SU-DHL-6 (cell line): ENCODE data around the gene WDCP.

Experiments
- H2AFZ ChIP-seq: fragments of 200-600 bp; sonication (generic); 2 replicates; pipeline ENCODE4 v1.6.1; 2014; ENCODE audit warnings: low read depth, mild to moderate bottlenecking, moderate library complexity, mixed read lengths, antibody characterized with exemption, low read length; ENCODE audit not compliant: severe bottlenecking
- H3F3A ChIP-seq: fragments of 200-600 bp; shearing (Covaris generic); 2 replicates; pipeline ENCODE4 v1.6.0; 2016; ENCODE audit warnings: antibody characterized with exemption, mild to moderate bottlenecking; ENCODE audit not compliant: insufficient read depth
- H3K27ac ChIP-seq: fragments of 200-600 bp; sonication (generic); 2 replicates; pipeline ENCODE4 v1.5.1; 2016; ENCODE audit warnings: low read depth, mild to moderate bottlenecking, low read length, moderate library complexity, mixed read lengths
- H3K27me3 ChIP-seq: fragments of 200-600 bp; sonication (generic), shearing (Covaris generic); 2 replicates; pipeline ENCODE4 v1.6.0; 2014; ENCODE audit warnings: mild to moderate bottlenecking, low read length
- H3K36me3 ChIP-seq: fragments of 200-600 bp; sonication (generic); 2 replicates; pipeline ENCODE4 v1.6.1; 2014; ENCODE audit warnings: mild to moderate bottlenecking, low read length, mixed read lengths
- H3K4me2 ChIP-seq: fragments of 300-600, 200-600 bp; shearing (Covaris generic), sonication (generic); 2 replicates; pipeline ENCODE4 v1.6.0; 2014; ENCODE audit warnings: low read length, low read depth, mild to moderate bottlenecking; ENCODE audit not compliant: poor library complexity, severe bottlenecking
- H3K4me3 ChIP-seq: fragments of 200-600 bp; sonication (generic); 2 replicates; pipeline ENCODE4 v1.5.1; 2014; ENCODE audit warnings: antibody characterized with exemption, low read length, mild to moderate bottlenecking, mixed read lengths; ENCODE audit not compliant: insufficient read depth, poor library complexity, severe bottlenecking
- H3K79me2 ChIP-seq: fragments of 200-600 bp; sonication (generic); 2 replicates; pipeline ENCODE4 v1.6.1; 2014; ENCODE audit warnings: mild to moderate bottlenecking, low read length, moderate library complexity; ENCODE audit not compliant: insufficient read depth
- H3K9ac ChIP-seq: fragments of 200-600 bp; sonication (generic); 2 replicates; pipeline ENCODE4 v1.7.0; 2014; ENCODE audit warnings: mild to moderate bottlenecking, low read length
- H3K9me2 ChIP-seq: fragments of 200-600 bp; sonication (generic); replicated peaks from 2 replicates; pipeline ENCODE4 v1.6.1; 2014; ENCODE audit warnings: low read length; ENCODE audit not compliant: insufficient read depth
- H3K9me3 ChIP-seq: fragments of 200-600 bp; sonication (generic); 2 replicates; pipeline ENCODE4 v1.6.1; 2014; ENCODE audit warnings: low read length, mixed read lengths; ENCODE audit not compliant: insufficient read depth
- H4K20me1 ChIP-seq: fragments of 200-600 bp; sonication (generic); 2 replicates; pipeline ENCODE4 v1.6.1; 2014; ENCODE audit warnings: low read depth, mild to moderate bottlenecking, antibody characterized with exemption, low read length, moderate library complexity, mixed read lengths
- CTCF ChIP-seq: fragments of 200-600 bp; sonication (generic); IDR thresholded peaks from one replicate; pipeline ENCODE4 v1.5.1; 2017; ENCODE audit warnings: antibody characterized with exemption, mild to moderate bottlenecking, low read length, moderate library complexity; ENCODE audit not compliant: insufficient read depth, poor library complexity, severe bottlenecking
- EZH2phosphoT487 ChIP-seq: fragments of 200-600 bp; sonication (generic), shearing (Covaris generic); conservative IDR thresholded peaks from 2 replicates; pipeline ENCODE4 v1.6.1; 2018; ENCODE audit warnings: mild to moderate bottlenecking, antibody characterized with exemption, low read length, moderate library complexity, mixed read lengths

The WDCP gene

GRCh38 chr2:24080701-24081100, 33.5 kb upstream of the WDCP start:
- TF ChIP-seq CTCF, result no peak
- TF ChIP-seq EZH2phosphoT487, result no peak
- H2AFZ ChIP-seq, result no peak overlapping the region
- no peak overlapping the region for H3K4me2 ChIP-seq
- H3K9me2 ChIP-seq, result no peaks in the 10 kb centered on the region
- no peaks in the 10 kb centered on the region for H3K27me3 ChIP-seq
- H4K20me1 ChIP-seq, result no peaks in the 10 kb centered on the region
- H3F3A ChIP-seq, result peaks cover 5% of the 10 kb centered on the region; the same call in 1 of the 2 replicates
- H3K9me3 ChIP-seq, result no peaks in the 10 kb centered on the region
- H3K27ac ChIP-seq, result no peak overlapping the region
- H3K4me3 ChIP-seq, result no peak overlapping the region
- peaks cover 3% of the 10 kb centered on the region for H3K79me2 ChIP-seq
- no peak overlapping the region for H3K9ac ChIP-seq
- no peaks in the 10 kb centered on the region for H3K36me3 ChIP-seq

- Histone ChIP-seq H3K9me2 (no peaks in the 10 kb centered on the region), H2AFZ (no peak overlapping the region), H3K9ac (peak overlapping the region; percentile 67; the same call in 1 of the 2 replicates), H3K79me2 (peaks cover 23% of the 10 kb centered on the region), H3K36me3 (peaks cover 9% of the 10 kb centered on the region; the same call in 1 of the 2 replicates), H3K27ac (no peak overlapping the region), H3K4me2 (peak overlapping the region; percentile 73), H3F3A (peaks cover 5% of the 10 kb centered on the region; the same call in 1 of the 2 replicates), H3K9me3 (no peaks in the 10 kb centered on the region), H3K4me3 (no peak overlapping the region), H4K20me1 (no peaks in the 10 kb centered on the region), H3K27me3 (no peaks in the 10 kb centered on the region)
- no peak for TF ChIP-seq CTCF
- no peak for TF ChIP-seq EZH2phosphoT487
Measured at GRCh38 chr2:24077879-24078278, 30.7 kb upstream of the WDCP start.

- Histone ChIP-seq H2AFZ (peak overlapping the region; percentile 53), H3K27ac (no peak overlapping the region), H3K79me2 (peaks cover 27% of the 10 kb centered on the region), H3K36me3 (peaks cover 9% of the 10 kb centered on the region; the same call in 1 of the 2 replicates), H3K27me3 (no peaks in the 10 kb centered on the region), H3K9me3 (no peaks in the 10 kb centered on the region), H3F3A (peaks cover 5% of the 10 kb centered on the region; the same call in 1 of the 2 replicates), H4K20me1 (no peaks in the 10 kb centered on the region), H3K4me2 (peak overlapping the region; percentile 73), H3K9me2 (no peaks in the 10 kb centered on the region), H3K9ac (peak overlapping the region; percentile 67), H3K4me3 (peak overlapping the region; percentile 76)
- TF ChIP-seq EZH2phosphoT487 (no peak), CTCF (no peak)
Measured at GRCh38 chr2:24077535-24077877, 30.3 kb upstream of the WDCP start.
